Renal cortical epithelial cell (primary cell): ENCODE results near the gene HIGD1B. TPM values are rescaled to one million over a fixed set of nuclear protein-coding genes. Genes with fewer than 3 reads are reported as not detected.
"Not testable (repeated sequence)": the region's sequence is repeated elsewhere in the genome, so short reads cannot be mapped to it uniquely, and the experiment has no call there.

ENCODE experiments used
- DNase-seq: peaks from one replicate; pipeline ENCODE4 v3.0.0-alpha.2; 2011; ENCODE audit warnings: low read depth
- total RNA-seq: library from RNA; depleted of rRNA; stranded (reverse); fragments of >200 nt; gene quantifications from 2 replicates; pipeline ENCODE4 v1.2.3, GENCODE V29; 2014

The HIGD1B gene
- total RNA-seq = not detected in 2 replicates

DNA sequence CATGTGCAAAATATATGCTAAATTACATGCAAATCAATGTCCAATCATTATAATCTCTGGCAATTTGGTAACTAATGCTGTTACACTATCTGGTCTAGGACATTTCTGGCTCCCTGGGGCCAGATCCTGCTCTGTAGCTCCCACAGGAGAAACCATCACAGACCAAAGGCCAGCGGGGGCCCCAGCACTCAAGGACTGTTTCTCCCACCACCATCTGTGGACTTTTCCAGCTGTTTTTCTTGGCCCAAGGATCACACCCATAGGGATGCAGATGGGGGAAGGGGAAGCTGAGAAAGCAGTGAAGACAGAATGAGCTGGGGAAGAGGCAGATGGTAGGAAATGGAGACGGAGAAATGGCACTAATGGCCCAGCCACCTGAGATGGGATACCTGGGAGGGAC, at the start of gene HIGD1B:
Gene HIGD1B, plus strand, starts transcription at position 298 of the 400 bp plus-strand sequence. CDS start 270 bp downstream, outside the sequence.
- no peak for DNase-seq

DNA sequence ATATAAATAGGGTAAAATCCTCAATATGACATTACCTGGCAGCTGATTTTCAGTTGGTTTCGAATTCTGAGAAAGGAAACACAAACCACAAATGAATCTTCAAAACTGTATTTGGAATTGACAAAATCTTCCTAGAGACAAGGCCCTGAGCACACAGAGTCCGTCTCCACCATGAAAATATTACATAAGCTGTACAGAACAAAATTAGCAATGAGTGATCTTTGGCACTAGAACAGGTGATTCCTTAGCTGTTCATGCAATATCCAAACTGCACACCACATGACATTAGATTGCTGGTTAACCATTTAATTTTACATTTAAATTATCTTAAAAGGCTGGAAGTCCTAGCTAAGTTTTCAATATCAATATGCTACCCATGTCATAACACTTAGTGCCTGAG, 49.3 kb upstream of the HIGD1B start:
- no peak for DNase-seq

DNA sequence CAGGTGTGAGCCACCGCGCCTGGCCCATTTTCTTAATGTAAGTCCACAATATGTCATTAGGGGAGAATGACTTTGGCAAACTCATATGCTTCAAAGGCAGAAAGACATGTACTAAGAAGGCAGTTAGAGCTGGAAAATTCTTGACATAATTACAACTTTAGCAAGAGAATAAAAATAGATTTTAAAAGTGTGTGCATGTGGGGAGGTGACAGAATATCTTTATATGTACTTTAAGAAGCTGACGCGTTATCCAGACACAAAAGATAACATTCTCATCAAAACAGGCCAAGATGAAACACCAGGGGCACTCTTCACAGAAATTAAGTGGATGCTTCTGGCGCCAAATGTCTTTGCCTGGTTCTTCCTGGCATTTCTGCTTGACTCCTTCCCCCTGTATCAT, 45.8 kb upstream of the HIGD1B start:
- no peak for DNase-seq

DNA sequence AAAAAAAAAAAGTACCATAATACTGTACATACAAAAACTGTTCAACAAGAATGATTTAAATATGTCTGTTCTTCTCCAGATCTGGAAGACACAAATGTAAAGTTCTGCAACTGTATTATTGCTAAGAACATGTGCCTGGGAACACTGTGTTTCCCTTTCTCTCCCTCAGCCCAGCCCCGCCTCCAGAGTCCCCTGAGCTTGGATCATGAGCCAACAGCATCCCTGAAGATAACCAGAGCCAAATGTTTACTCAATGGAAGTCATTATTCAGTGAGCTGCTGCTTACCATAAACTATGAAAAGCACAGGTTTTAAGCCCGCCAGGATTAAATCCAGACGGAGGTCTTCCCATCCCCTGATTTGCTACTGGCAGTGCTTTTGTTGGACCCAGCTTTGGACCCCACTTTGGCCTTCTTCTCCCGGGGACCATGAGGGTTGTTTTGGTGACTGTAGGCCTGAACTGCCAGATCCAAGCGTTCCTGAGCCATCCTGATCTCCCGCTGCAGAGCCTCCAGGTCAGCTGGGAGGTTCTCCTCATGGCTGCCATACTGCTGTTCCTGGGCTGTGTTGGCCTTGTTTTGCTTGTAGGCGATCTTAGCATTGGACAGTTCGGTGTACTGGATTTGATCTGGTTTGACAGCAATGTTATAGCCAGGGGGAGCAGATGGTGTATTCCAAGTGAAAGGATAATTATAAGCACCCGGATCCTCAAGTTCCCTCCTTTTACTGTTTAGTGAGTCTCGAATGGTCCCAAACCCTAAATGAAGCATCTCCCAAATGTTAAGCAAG, 43.2 kb upstream of the HIGD1B start:
- DNase-seq = no peak

DNA sequence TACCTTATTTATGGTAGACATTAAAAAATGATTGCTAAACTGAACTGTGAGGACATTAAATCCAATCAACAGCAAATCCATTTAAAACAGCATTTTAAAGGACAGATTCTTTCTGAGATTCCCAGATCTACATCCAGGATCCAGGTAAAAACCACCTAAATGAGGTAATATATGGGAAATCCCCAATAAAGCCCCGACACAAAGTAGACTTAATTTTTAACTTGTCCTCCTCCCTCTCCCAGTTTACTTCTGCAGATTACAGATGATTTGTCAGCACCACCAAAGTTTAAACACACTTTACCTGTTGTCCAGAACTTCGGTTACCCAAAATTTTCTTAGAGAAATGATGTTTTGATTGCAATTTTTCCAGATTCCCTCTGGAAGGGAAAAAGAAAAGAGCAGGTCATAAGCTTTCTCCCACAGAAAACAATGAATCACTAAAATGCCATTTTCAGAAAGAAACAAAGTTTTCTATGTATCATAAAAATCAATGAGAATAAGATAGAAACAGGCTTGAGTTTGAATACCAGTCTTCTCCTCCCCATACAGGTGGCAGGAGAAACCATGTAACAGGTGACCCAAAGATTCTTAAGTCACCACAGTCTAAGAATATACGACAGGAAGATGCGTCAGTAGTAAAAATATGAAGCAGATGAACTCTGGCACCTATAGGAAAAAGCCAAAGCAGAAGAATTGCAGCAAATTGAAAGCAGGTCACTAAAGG, 40.4 kb upstream of the HIGD1B start:
- DNase-seq = peak; percentile 27

DNA sequence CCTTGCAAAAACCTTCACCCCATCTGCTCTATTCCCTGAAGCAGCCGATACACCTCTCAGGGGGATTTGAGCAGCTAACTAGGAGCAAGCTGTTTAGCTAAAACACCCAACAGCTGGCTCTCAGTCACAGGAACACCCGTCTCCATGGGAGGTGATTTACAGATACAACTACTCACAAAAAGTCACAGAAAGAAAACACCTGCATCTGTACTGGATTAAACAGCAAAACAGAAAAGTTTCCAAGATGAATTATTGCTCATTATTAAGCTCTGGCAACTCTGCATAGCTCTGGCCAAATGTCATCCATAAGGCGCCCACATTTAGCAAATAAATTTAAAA, 39.9 kb upstream of the HIGD1B start:
- DNase-seq = no peak

DNA sequence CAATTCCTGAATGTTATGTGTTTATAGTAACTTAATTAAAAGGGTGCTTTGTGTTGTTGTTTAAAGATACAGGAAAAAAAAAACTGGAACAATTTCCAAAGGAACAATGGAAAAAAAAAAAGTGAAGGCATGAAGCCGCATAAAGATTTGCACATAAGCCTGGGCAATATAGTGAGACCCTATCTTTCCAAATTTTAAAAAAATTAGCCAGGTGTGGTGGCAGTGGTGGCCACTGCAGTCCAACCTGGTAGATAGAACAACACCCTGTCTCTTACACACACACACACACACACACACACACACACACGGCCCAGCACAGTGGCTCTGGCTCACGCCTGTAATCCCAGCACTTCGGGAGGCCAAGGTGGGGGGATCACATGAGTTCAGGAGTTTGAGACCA, 39.5 kb upstream of the HIGD1B start:
- no peak for DNase-seq

DNA sequence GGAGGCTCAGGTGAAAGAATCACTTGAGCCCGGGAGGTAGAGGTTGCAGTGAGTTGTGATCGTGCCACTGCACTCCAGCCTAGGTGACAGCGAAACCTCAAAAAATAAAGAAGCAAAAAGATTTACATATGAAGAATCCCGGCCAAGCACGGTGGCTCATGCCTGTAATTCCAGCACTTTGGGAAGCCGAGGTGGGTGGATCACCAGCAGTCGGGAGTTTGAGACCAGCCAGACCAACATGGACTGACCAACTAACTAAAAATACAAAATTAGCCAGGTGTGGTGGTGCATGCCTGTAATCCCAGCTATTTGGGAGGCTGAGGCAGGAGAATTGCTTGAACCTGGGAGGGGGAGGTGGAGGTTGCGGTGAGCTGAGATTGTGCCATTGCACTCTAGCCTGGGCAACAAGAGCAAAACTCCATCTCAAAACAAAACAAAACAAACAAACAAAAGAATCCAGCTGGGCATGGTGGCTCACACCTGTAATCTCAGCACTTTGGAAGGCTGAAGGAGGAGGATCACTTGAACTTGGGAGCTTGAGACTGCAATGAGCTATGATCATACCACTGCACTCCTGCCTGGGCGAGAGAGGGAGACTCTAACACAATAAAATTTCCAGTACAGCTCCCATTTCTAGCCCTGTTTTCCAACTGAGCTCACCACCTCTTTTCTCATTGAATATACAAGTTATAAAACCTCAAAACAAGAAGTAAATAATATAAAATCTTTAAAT, 38.9 kb upstream of the HIGD1B start:
- DNase-seq = not testable (repeated sequence)

DNA sequence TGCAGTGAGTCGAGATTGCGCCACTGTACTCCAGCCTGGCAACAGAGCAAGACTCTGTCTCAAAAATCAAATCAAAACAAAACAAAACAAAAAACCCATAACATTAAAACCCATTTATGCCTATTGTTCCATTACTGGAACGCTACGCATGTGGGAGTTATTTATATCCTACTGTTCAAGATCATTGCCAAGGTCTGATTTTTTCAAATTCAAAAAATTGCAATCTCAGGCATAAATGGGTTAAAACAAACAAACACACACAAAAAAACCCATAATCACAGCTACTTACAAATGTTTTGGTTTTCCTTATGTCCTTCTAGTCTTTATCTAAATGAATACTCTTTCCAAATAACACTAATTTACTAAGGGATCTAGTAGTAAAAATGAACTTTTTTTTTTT, 35.4 kb upstream of the HIGD1B start:
- no peak for DNase-seq

DNA sequence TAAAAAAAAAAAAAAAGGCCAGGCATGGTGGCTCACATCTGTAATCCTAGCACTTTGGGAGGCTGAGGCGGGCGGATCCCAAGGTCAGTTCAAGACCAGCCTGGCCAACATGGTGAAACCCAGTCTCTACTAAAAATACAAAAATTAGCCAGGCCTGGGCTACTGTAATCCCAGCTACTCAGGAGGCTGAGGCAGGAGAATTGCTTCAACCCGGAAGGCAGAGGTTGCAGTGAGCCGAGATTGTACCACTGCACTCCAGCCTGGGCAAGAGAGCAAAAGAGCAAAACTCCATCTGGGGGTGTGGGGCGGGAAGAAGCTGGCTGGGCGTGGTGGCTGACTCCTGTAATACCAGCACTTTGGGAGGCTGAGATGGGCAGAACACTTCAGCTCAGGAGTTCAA, 29.2 kb upstream of the HIGD1B start:
- DNase-seq = not testable (repeated sequence)

DNA sequence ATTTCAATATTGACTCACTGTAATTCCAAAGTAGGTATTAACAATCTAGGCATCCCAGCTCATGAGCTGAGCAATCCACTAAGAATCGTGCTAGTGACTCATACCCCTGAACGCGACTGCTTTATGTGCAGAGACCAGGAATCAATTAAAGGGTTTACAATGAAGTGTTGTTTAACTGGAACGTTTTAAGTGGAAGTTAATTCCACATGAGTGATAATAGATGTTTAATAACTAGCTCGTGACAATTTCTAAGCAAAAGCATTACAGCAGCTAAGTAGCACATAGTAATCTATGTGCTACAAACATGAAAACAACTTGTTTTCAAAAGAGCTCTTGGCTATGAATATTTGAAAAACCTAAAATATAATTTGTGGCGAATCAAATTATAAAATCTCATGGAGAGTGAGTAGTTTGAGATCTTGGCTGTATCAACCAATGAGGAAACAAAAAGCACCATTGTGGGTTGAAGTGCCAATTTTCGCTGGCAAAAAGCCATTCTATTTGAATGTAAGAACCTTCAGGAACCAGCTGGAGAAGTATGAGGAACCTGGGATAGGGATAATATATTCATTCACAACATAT, 27.0 kb upstream of the HIGD1B start:
- DNase-seq = peak; percentile 98

DNA sequence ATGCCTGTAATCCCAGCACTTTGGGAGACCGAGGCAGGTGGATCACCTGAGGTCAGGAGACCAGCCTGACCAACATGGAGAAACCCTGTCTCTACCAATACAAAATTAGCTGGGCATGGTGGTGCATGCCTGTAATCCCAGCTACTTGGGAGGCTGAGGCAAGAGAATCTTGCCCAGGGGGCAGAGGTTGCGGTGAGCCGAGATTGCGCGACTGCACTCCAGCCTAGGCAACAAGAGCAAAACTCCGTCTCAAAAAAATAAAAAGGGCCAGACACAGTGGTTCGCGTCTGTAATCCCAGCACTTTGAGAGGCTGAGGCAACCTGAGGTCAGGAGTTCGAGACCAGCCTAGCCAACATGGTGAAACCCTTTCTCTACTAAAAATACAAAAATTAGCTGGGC, 22.4 kb upstream of the HIGD1B start:
- DNase-seq = not testable (repeated sequence)

DNA sequence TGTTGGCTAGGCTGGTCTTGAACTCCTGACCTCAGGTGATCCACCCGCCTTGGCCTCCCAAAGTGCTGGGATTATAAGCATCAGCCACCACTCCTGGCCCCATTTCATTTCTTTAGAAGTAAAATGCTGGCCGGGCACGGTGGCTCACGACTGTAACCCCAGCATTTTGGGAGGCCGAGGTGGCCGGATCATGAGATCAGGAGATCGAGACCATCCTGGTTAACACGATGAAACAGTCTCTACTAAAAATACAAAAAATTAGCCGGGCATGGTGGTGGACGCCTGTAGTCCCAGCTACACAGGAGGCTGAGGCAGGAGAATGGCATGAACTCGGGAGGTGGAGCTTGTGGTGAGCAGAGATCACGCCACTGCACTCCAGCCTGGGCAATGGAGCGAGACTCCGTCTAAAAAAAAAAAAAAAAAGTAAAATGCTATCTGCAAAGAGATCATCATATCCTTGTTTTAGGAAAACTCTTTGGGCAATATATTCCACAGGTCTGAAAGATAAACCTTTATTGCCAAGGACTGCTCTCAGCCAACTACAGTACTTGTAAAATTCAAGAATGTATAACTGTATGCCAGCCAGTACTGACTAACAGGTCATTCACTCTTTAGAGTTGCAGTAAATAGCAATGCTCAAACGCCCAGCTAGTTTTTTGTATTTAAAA, 21.4 kb upstream of the HIGD1B start:
- DNase-seq = peak; percentile 39

DNA sequence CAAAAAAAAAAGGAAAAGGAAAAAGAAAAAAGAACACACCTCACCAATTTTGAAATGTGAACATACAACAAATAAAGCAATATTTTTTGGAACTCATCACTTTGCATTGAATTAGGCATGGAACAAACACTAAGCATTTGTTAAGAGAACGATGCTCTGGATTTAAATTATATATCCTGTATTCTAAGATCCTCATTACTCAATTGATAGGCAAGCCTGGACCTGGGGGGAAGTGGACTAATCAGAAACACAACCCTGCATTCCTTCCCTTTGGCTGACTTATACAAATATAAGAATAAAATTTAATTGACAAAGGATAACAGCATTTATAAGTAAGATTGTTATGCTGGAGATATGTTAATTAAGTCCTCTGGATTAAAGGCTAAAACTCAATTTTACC, 19.8 kb upstream of the HIGD1B start:
- DNase-seq = no peak

DNA sequence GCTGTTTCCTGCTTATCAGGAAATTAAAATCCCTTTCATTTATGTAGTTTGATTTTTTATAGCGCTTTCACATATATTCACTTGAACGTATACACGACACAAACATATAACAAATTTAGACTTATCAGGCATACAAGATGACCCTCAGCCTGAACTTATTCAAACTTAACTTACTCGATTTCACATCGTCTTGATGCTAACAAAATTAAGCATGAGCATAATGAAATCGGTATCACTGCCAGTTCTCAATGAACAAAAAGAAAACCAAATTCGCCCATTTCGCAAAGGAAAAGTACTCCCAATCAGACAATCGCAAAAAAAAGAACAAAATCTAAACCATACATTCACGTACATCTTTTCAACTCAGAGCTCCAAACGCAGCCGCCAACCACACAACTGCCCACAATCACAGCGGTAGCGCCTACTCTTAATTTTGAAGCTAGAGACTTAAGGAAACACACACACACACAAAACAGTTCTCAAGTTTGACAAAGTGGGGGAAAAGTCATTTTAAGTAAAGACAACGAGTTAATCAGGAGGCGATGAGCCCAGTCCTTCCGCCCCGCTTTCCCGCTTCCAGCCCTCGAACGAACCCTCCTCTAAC, 18.7 kb upstream of the HIGD1B start:
- peak; percentile 33 for DNase-seq

DNA sequence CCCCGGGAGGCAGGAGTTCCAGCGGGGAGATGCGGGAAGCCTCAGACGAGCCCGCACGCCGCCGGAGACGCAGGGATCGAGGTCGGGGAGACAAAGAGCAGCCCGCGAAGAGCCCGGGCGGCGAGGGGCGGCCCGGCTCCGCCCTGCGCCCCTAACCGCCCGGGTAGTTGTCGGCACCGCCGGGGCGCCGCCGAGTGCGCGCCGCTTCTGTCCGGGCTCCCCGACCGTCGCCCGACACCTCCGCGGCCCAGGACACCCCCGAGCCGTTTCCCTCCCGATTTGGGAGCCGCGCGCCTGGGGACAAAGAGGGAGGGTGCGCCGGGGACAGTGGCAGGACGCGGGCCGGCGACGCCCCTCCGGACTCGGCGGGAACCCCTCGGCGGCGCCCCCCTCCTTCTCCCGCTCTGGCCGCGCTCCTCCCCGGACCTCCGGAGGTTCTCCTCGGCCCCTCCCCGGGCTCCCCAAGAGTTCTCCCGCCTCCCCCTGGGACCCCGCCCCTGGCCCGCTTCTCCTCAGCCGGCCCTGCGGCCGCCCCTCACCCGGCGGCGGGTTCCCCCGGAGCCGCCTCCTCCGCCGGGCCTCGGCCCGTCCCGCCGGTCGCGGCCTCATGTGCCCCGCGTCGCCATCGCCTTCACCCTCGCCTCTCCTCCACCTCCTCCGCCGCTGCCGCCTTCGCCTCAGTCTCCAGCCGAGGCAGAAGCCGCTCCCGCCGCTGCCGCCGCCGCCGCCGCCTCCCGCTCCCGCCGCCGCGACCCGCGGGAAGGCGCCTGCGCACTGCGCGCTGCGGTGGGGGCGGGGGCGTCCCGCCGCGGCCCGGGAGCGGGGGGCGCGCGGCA, 17.9 kb upstream of the HIGD1B start, which contains the start of gene GJC1:
Gene GJC1, minus strand, starts transcription at position 765 of the 836 bp plus-strand sequence. CDS start 24,470 bp downstream, outside the sequence.
- DNase-seq = no peak

DNA sequence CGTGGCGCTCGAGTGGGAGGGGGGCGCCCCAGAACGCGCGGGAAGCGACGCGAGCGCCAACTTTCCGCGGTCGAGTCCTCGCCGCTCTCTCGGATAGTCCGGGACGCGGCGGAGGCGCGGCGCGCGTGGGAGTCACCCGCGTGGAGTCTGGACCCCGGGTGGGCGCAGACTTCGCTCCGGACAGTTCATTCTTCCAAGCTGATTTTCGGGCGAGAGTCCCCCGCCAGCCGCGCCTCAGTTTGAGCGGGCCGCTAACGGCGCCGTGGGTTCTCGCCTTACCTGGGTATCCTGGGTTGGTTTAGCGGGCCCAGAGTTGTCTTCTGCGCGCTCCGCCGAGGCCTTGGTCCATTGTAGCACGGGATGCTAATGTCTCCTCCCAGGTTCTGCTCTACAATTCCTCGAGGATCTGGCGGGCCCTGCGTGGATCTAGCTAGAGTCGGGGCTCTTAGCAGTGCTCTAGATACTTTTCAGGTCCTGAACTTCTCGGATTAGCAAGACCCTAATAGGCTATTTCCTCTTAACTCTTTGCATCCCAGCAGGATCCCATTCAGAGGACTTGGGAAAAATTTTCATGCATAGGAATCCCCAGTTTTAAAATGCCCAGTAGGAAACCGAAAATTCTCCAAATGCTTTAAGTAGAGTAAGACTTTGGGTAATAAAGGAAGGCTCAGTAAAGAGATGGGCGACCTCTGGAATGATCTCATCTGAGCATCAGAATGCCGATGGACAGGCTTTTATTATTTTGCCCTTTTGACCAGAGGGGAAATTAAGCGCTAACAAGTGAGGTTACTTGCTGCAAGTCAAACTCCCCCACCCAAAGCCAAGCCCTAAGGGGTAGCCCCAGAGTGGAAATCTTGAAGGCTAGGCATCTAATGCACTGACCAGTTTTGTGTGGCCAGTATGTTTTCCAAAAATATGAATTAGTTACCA, 17.1 kb upstream of the HIGD1B start:
- no peak for DNase-seq

DNA sequence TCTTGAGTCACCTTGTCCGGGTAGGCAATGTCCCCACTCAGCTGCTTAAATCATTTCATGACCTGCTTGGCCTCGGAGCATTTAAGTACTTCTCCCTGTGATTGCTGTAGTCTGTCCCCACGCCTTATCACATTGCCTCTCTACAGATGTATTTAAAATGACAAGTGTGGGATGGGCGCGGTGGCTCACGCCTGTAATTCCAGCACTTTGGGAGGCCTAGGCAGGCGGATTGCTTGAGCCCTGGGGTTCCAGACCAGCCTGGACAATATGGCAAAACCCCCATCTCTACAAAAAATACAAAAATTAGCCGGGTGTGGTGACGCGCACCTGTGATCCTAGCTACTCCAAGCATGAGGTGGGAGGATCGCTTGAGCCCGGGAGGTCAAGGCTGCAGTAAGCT, 16.3 kb upstream of the HIGD1B start:
- DNase-seq = no peak

DNA sequence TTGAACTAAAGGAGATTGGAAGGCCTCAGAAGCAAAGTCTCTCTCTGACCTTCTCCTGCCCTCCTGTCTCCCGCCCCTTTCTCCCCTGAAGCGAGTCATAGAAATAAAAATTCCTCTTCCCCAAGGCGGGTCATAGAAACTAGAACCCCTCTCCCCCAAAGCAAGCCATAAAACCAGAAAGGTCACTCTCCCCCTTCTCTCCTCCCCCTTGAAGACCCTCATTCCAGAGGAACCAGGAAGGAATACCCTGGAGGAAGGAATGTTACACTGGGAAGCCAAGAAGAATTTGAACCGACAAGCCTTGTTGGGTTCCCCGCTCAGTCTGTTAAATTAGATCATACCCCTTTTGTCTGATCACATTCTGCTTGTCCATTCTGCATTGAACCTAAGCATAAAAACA, 14.9 kb upstream of the HIGD1B start:
- DNase-seq = no peak
